ENCODE measurements around the gene SEC23A. TPM values are rescaled to one million over a fixed set of nuclear protein-coding genes. Genes with fewer than 3 reads are reported as not detected.

SEC23A gene
- total and polyA plus RNA-seq, 2 of the 13 experiments (the other 11 are each of a cell fraction or from before 2014, with no cell fraction given), result 403 to 887 TPM

GRCh38 chr14:39145266-39145966 is 42.4 kb upstream of the SEC23A start (continued):
- no peak for TF ChIP-seq MAFF (IDR thresholded peaks at IDR 0.05; ENCODE audit: low read depth, low read length)
- 0 out of 2 replicates have a peak, but pooled peaks have one; percentile 44 for TF ChIP-seq RCOR2 (CRISPR knock-in tag; IDR thresholded peaks at IDR 0.05)
- TF ChIP-seq MED13 (CRISPR knock-in tag; IDR thresholded peaks at IDR 0.05), result no peak
- no peak for TF ChIP-seq ZSCAN30 (CRISPR knock-in tag; IDR thresholded peaks at IDR 0.05)
- no peak for TF ChIP-seq KDM5B (CRISPR knock-in tag; IDR thresholded peaks at IDR 0.05; ENCODE audit: borderline replicate concordance)
- TF ChIP-seq ZNF878 (CRISPR knock-in tag; IDR thresholded peaks at IDR 0.05), result 0 out of 2 replicates have a peak, but pooled peaks have one; percentile 29
- no peak for TF ChIP-seq GPBP1L1 (CRISPR knock-in tag; IDR thresholded peaks at IDR 0.05)
- TF ChIP-seq DMAP1 (CRISPR knock-in tag; IDR thresholded peaks at IDR 0.05), result no peak
- 0 out of 2 replicates have a peak, but pooled peaks have one; percentile 10 for TF ChIP-seq SAFB2 (CRISPR knock-in tag; IDR thresholded peaks at IDR 0.05; ENCODE audit: borderline replicate concordance, low read depth)
- peak; percentile 77 for TF ChIP-seq MED1 (CRISPR knock-in tag; IDR thresholded peaks at IDR 0.05)
- TF ChIP-seq ZNF10 (CRISPR knock-in tag; IDR thresholded peaks at IDR 0.05; ENCODE audit: borderline replicate concordance, low read depth), result no peak
- TF ChIP-seq PCBP1 (IDR thresholded peaks at IDR 0.05; ENCODE audit: borderline replicate concordance, low read depth, low read length), result no peak
- no peak for TF ChIP-seq HOXA7 (CRISPR knock-in tag; IDR thresholded peaks at IDR 0.05)
- no peak for TF ChIP-seq ZNF136 (CRISPR knock-in tag; IDR thresholded peaks at IDR 0.05; ENCODE audit: low read depth)
- no peak for TF ChIP-seq ZSCAN31 (CRISPR knock-in tag; IDR thresholded peaks at IDR 0.05; ENCODE audit: low read depth)
- no peak for TF ChIP-seq ZNF512 (CRISPR knock-in tag; IDR thresholded peaks at IDR 0.05)
- TF ChIP-seq MED8 (CRISPR knock-in tag; IDR thresholded peaks at IDR 0.05; ENCODE audit: insufficient replicate concordance), result peak; percentile 37
- peak; percentile 57; the same call in 1 of the 2 replicates for TF ChIP-seq SOX5 (CRISPR knock-in tag; IDR thresholded peaks at IDR 0.05; ENCODE audit: borderline replicate concordance)
- no peak for TF ChIP-seq JARID2 (CRISPR knock-in tag; IDR thresholded peaks at IDR 0.05; ENCODE audit: insufficient replicate concordance)
- TF ChIP-seq GABPB1 (CRISPR knock-in tag; IDR thresholded peaks at IDR 0.05), result no peak
- TF ChIP-seq TEAD3 (CRISPR knock-in tag; optimal IDR thresholded peaks at IDR 0.05; ENCODE audit: borderline replicate concordance), result peak; percentile 94
- TF ChIP-seq FOXJ3 (CRISPR knock-in tag; IDR thresholded peaks at IDR 0.05; ENCODE audit: borderline replicate concordance), result peak; percentile 85; the same call in 1 of the 2 replicates
- TF ChIP-seq TEAD2 (CRISPR knock-in tag; IDR thresholded peaks at IDR 0.05), result no peak
- no peak for TF ChIP-seq SRSF1 (optimal IDR thresholded peaks at IDR 0.05; ENCODE audit: low read depth, low read length)
- peak; percentile 70 for TF ChIP-seq ZMYM4 (CRISPR knock-in tag; IDR thresholded peaks at IDR 0.05)
- no peak for TF ChIP-seq SP5 (CRISPR knock-in tag; IDR thresholded peaks at IDR 0.05; ENCODE audit: borderline replicate concordance, low read depth)
- TF ChIP-seq ZNF615 (CRISPR knock-in tag; IDR thresholded peaks at IDR 0.05; ENCODE audit: borderline replicate concordance), result no peak
- TF ChIP-seq ZNF790 (CRISPR knock-in tag; IDR thresholded peaks at IDR 0.05; ENCODE audit: borderline replicate concordance), result no peak
- TF ChIP-seq ZNF256 (CRISPR knock-in tag; conservative IDR thresholded peaks at IDR 0.05), result no peak
- no peak for TF ChIP-seq ZNF263 (CRISPR knock-in tag; IDR thresholded peaks at IDR 0.05)
- TF ChIP-seq MBNL3 (CRISPR knock-in tag; conservative IDR thresholded peaks at IDR 0.05), result no peak
